ENCODE measurements around the gene HSPB6.

- TF ChIP-seq CTCF (conservative IDR thresholded peaks at IDR 0.05 in 1 of 2, IDR thresholded peaks at IDR 0.05 in 1 of 2; ENCODE audit: extremely low read depth in 1 of 2, insufficient read depth in 1 of 2, low read depth in 1 of 2, low read length in 2 of 2) (no peak), EZH2 (IDR thresholded peaks at IDR 0.05; ENCODE audit: borderline replicate concordance, low read length) (no peak)
Measured at GRCh38 chr19:35722897-35723296, 33.9 kb downstream of the HSPB6 start.

Data from mammary epithelial cell (primary cell).